ENCODE results near the gene BTD.

GRCh38 chr3:15616053-15616452, 14.5 kb downstream of the BTD start:
- TF ChIP-seq MAX (IDR thresholded peaks at IDR 0.05) (no peak), USF2 (IDR thresholded peaks at IDR 0.05) (no peak), CTCF (IDR thresholded peaks at IDR 0.05) (no peak), POLR2A (IDR thresholded peaks at IDR 0.05; ENCODE audit: low read length) (no peak), FOSB (CRISPR knock-in tag; IDR thresholded peaks at IDR 0.05) (no peak), RCOR1 (IDR thresholded peaks at IDR 0.05; ENCODE audit: low read depth, low read length) (no peak), EP300 (IDR thresholded peaks at IDR 0.05) (no peak), SREBF2 (IDR thresholded peaks at IDR 0.05) (no peak), MAZ (IDR thresholded peaks at IDR 0.05; ENCODE audit: borderline replicate concordance, low read depth, low read length) (no peak), CEBPB (IDR thresholded peaks at IDR 0.05) (no peak), CHD4 (IDR thresholded peaks at IDR 0.05; ENCODE audit: borderline replicate concordance) (no peak), RAD21 (conservative IDR thresholded peaks at IDR 0.05 in 1 of 2, IDR thresholded peaks at IDR 0.05 in 1 of 2) (no peak)
